GM18519 (cell line): Measurements from ENCODE around the gene VGLL4.

Experiments used
- ATAC-seq: cut with Tn5 transposase; IDR thresholded peaks from one replicate; pipeline ENCODE4 v1.9.1; 2021; ENCODE audit warnings: mild to moderate bottlenecking, moderate library complexity; ENCODE audit not compliant: unreplicated experiment, low FRiP score

VGLL4 gene

DNA sequence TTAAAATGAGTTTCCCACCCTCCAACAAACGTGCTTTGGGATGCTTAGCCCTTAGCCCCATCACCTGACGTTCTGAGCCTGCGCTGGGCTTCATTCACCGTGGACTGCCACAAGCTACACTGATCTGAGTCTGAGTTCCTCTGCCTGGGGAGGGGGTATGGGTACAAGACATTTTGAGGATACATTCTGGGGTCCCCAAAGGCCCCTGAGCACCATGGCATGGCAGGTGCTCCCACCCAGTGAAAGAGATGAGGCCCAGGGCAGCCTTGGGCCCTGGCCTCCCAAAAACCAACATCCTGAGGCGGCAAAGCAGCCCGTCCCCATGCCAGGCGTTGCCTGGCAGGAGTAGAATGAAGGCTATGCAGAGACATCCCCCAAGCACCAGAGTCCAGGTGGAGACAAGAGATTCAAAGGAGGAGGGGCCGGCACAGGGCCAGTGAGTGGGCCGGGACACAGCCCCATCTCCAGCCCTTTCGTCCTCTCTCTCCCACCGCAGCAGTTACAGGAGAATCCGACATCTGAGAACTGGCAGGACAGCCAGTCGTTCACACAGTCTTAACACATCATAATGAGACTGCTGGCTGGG is 74.5 kb downstream of the VGLL4 start:
- no peak for ATAC-seq

GRCh38 chr3:11568503-11569155 is 75.1 kb downstream of the VGLL4 start:
- ATAC-seq, result no peak

- no peak for ATAC-seq
Observed at GRCh38 chr3:11567516-11568467, 75.9 kb downstream of the VGLL4 start.

DNA sequence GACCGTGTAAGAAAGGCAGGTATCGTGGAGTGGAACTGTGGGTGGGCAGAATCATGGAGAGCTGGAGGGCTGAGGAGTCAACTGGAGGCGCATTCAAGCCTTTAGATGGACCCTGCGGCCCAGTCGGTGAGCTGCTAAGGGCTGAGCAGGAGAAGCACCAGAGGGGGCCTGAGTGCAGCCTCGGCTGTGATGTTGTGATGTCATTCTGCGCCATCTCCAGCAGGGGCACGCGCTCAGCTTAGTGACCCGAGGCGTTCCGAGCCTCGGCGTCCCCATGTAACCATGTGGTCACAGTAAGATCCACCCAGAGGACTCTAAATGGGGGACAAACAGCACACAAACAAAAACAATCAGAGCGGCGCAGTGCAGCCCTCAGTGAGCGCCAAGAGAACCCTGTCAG is 76.8 kb downstream of the VGLL4 start:
- no peak for ATAC-seq

GRCh38 chr3:11566478-11566877 is 77.2 kb downstream of the VGLL4 start:
- ATAC-seq, result no peak

GRCh38 chr3:11565932-11566331 is 77.8 kb downstream of the VGLL4 start:
- no peak for ATAC-seq

GRCh38 chr3:11565492-11565891 is 78.2 kb downstream of the VGLL4 start:
- no peak for ATAC-seq

DNA sequence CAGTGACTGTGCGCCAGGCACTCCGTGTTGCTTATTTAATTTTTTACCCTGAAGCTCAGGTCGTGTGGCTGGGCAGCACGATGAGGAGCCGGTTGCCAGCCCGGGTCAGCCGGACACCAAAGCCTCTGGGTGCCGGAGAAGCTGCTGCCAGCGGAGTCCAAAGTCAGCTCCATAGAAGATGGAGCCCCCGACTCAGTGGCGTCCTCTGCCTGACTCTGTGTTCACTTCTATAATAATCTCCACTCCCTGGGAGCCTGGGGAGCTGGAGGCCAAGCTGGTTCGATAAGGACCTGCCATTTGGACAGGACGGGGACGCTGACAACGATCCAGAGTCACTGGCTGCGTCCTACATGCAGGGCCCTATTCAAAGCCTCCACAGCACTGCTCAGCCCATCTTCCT is 78.6 kb downstream of the VGLL4 start:
- no peak for ATAC-seq

DNA sequence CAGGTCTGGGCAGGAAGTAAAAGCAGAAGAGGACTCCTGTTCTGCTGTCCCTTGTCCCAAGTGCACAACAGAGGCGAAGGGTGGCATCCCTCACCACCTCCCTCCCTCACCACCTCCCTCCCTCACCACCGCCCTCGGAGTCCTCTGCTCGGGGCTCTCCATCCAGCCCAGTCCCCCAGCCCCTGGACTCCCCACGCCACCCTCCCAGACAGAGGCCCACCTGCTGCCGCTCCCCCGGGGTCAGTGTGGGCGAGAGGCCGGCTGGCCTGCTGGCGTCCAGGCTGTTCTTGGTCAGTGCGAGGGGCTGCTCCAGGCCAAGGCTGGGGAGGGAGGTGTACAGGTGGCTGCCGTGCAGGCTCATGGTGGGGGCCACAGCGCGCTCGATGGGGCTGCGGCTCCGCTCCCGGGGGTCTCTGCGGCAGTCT is 79.1 kb downstream of the VGLL4 start:
- no peak for ATAC-seq

GRCh38 chr3:11563865-11564185 is 79.9 kb downstream of the VGLL4 start:
- no peak for ATAC-seq

DNA sequence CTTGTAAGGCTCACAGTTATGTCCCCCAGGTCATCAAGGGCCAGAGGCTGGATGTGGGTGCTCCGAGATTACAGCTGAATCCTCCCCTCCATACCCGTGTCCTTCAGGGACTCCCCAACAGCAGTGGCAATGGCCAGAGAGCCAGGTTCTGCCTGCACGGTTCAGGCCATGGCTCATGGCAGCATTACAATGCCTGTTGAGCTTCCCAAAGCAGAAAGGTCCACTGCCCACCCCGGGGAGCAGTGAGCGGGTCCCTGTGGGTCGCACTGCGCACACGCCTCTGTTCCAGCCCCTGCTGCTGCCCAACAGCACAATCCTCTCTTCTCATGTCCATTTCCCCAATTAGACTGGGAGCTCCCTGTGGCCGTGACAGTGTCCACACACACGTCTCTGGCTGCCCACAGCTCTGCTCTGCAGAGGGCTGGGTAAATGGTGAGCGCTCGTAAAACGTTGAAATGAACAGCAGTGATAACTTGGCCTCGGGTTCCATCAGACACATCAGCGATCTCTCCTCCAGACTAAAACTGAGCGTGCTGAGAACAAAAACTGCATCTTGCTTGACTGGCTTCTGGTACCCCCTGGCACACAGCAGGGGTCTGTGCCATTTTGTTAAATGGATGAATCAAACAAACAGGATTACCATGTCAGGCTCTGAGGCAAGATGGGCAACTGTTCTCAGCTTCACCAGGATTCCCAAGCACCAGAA is 80.4 kb downstream of the VGLL4 start:
- ATAC-seq, result no peak

DNA sequence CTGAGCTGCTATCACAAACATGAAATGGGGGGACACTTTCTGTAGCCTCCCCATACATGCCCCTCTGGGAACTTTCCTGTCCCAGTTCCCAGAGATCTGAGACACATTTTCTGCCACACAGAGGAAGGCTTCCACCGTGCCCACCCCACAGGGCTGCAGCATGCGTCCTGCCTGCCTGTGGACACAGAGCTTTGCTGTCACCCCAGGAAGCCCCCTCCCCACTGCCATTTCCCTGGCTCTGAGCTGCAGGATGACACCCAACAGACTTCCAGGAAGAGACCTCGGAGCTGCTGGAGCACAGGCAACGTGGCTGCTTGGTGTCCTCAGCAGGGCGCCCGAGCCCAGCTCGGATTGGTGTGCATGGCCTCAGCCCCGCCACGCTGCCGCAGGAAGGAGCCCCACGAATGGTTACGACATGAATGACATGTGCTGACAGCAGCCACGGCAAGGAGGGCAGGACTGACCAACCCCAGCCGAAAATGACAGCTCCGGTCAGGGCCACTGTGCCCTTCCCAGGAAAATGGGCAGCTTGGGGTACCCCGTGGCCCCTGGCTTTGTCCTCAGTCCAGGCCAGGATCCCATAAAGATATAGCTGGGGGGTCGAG is 81.3 kb downstream of the VGLL4 start:
- no peak for ATAC-seq

DNA sequence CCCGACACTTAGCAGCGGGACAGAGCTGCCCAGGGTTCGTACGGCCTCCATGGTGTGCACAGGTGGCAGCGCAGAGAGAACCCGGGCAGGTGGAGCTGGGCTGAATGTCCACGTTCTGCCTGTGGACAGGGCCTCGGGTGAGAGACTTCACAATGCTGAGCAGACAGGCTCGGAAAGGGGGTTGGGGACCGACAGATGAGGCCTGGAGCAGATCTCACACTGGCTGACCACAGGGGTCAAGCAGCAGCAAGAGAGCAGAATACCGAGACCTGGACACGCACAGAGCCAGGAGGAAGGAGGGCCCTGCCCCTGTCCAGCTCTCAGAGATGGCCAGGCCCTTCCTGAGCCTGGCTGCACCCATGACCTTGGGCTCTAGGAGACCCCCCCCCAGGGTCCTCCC is 83.0 kb downstream of the VGLL4 start:
- ATAC-seq, result no peak

DNA sequence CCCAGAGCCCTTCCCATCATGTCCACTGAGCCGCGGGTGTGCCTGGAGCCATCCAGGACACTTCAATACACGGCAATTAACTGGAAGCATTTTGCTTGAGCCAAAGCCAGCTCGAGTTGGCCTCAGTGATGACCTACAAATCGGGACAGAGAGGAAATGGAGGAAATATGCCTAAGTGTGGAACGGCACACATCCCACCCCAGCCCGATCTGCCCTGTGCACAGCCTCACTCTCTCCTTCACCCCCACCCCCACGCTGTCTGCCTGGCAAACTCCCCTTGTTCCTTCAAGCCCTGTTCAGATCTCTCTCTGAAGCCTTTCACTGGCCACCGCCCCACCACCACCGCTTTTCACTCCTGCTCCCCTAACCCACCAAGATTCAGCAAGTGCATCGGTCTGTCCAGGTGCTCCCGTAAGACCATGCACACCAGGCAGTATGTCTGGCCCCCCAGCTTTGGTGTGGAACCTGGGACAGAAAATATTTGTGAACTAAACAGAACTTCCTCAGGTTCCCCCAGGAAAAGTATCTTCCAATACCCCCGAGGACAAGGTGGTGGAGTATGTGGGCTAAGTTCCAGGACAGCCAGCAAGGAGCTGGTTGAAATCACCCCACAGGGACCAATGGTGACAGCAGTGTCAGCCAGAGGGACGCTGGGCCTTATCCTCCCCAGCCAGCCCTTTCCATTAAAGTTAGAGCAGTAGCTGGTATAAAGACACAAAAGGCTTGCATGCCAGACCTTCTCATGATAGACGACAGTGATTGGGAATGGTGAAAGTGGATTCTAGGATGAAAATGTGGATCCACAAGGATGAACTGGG is 83.7 kb downstream of the VGLL4 start:
- no peak for ATAC-seq

GRCh38 chr3:11558918-11559815 is 84.5 kb downstream of the VGLL4 start:
- no peak for ATAC-seq

GRCh38 chr3:11558411-11558903 is 85.3 kb downstream of the VGLL4 start:
- ATAC-seq, result no peak

GRCh38 chr3:11558002-11558401 is 85.7 kb downstream of the VGLL4 start:
- no peak for ATAC-seq

- ATAC-seq, result no peak
Observed at GRCh38 chr3:11556851-11557644, 86.7 kb downstream of the VGLL4 start.
